IMR-90 (cell line): ENCODE results near the gene RIMBP2. TPM values are rescaled to one million over a fixed set of nuclear protein-coding genes. Genes with fewer than 3 reads are reported as not detected.

Experiments
- ATAC-seq: fragments of 200-7000 bp; cut with Tn5 transposase; 2 replicates; pipeline ENCODE4 v1.9.1; 2020; ENCODE audit warnings: low read depth, mild to moderate bottlenecking, moderate library complexity
- BruUV-seq: library from RNA; stranded (reverse); fragments of 400-500 nt; replicated peaks from 2 replicates; lab custom pipeline; 2021; lab: Mats Ljungman, UMichigan
- CTCF ChIA-PET: fragments of 300-600 bp; formaldehyde crosslinking; extraction: SDS; loops from one replicate; lab custom pipeline; 2021; ENCODE audit warnings: antibody characterized with exemption; lab: Yijun Ruan, JAX
- POLR2A ChIA-PET: fragments of 300-600 bp; sonication (Branson Sonifier 250); formaldehyde crosslinking; loops from one replicate; lab custom pipeline; 2022; ENCODE audit warnings: antibody characterized with exemption; ENCODE audit not compliant: unreplicated experiment; lab: Charles Lee
- DNase-seq: peaks from one replicate; pipeline ENCODE4 v3.0.0; 2013
- H2AFZ ChIP-seq: replicated peaks from 2 replicates; pipeline ENCODE3; 2013; ENCODE audit warnings: low read length, mild to moderate bottlenecking; ENCODE audit not compliant: poor library complexity
- H2AK5ac ChIP-seq: 2 replicates; pipeline ENCODE4 v1.6.1; 2013; ENCODE audit warnings: low read depth, low read length, inconsistent platforms
- H2AK9ac ChIP-seq: replicated peaks from 2 replicates; pipeline ENCODE3; 2013; ENCODE audit warnings: mild to moderate bottlenecking, low read depth, low read length, moderate library complexity; ENCODE audit not compliant: poor library complexity
- H2BK120ac ChIP-seq: 2 replicates; pipeline ENCODE4 v1.6.1; 2013; ENCODE audit warnings: low read depth, low read length, inconsistent platforms
- H2BK15ac ChIP-seq: 3 replicates; pipeline ENCODE4 v1.6.1; 2013; ENCODE audit warnings: low read depth, low read length, inconsistent platforms
- H2BK20ac ChIP-seq: 2 replicates; pipeline ENCODE4 v1.6.1; 2013; ENCODE audit warnings: low read depth, mild to moderate bottlenecking, inconsistent platforms, low read length, moderate library complexity
- H2BK5ac ChIP-seq: 2 replicates; pipeline ENCODE4 v1.6.1; 2013; ENCODE audit warnings: mild to moderate bottlenecking, low read depth, low read length, inconsistent platforms; ENCODE audit not compliant: poor library complexity, severe bottlenecking
- H3K14ac ChIP-seq: replicated peaks from 2 replicates; pipeline ENCODE4 v1.6.1; 2013; ENCODE audit warnings: low read depth, low read length, inconsistent platforms
- H3K18ac ChIP-seq: 2 replicates; pipeline ENCODE4 v1.6.1; 2013; ENCODE audit warnings: low read depth, low read length, control low read depth
- H3K23ac ChIP-seq: 2 replicates; pipeline ENCODE4 v1.6.1; 2013; ENCODE audit warnings: low read depth, low read length, inconsistent platforms
- H3K27ac ChIP-seq: 2 replicates; pipeline ENCODE4 v1.5.1; 2013; ENCODE audit warnings: mild to moderate bottlenecking, control low read depth, low read length; ENCODE audit not compliant: insufficient read depth
- H3K27me3 ChIP-seq: 2 replicates; pipeline ENCODE4 v1.6.1; 2013; ENCODE audit warnings: low read length; ENCODE audit not compliant: control insufficient read depth, insufficient read depth
- H3K36me3 ChIP-seq: 2 replicates; pipeline ENCODE4 v1.6.1; 2013; ENCODE audit warnings: low read length, mixed read lengths; ENCODE audit not compliant: control insufficient read depth, insufficient read depth
- H3K4ac ChIP-seq: 2 replicates; pipeline ENCODE4 v1.6.1; 2013; ENCODE audit warnings: low read depth, low read length, inconsistent platforms
- H3K4me1 ChIP-seq: 2 replicates; pipeline ENCODE4 v1.6.1; 2013; ENCODE audit warnings: low read length, mixed read lengths; ENCODE audit not compliant: control insufficient read depth, insufficient read depth
- H3K4me2 ChIP-seq: 2 replicates; pipeline ENCODE4 v1.6.1; 2013; ENCODE audit warnings: low read depth, mild to moderate bottlenecking, control low read depth, low read length, moderate library complexity
- H3K4me3 ChIP-seq: 2 replicates; pipeline ENCODE4 v1.5.1; 2013; ENCODE audit warnings: low read depth, mild to moderate bottlenecking, control low read depth, low read length, moderate library complexity; ENCODE audit not compliant: insufficient read depth
- H3K56ac ChIP-seq: 2 replicates; pipeline ENCODE4 v1.6.1; 2013; ENCODE audit warnings: low read length, inconsistent platforms; ENCODE audit not compliant: insufficient read depth; ENCODE audit errors: extremely low read depth
- H3K79me1 ChIP-seq, 2 experiments: 2 replicates each; pipeline ENCODE4 v1.6.1; 2013; ENCODE audit warnings: low read length in 2 of 2, inconsistent platforms in 1 of 2, low read depth in 1 of 2
- H3K9ac ChIP-seq: 2 replicates; pipeline ENCODE4 v1.6.1; 2013; ENCODE audit warnings: low read depth, low read length, control low read depth
- H3K9me1 ChIP-seq: 2 replicates; pipeline ENCODE4 v1.6.1; 2013; ENCODE audit warnings: low read length, inconsistent platforms; ENCODE audit not compliant: insufficient read depth
- H3K9me3 ChIP-seq: 2 replicates; pipeline ENCODE4 v1.6.1; 2013; ENCODE audit warnings: low read length; ENCODE audit not compliant: control insufficient read depth, insufficient read depth
- H4K20me1 ChIP-seq: 2 replicates; pipeline ENCODE4 v1.6.1; 2013; ENCODE audit warnings: low read length, inconsistent platforms; ENCODE audit not compliant: insufficient read depth
- H4K5ac ChIP-seq: 2 replicates; pipeline ENCODE4 v1.6.1; 2013; ENCODE audit warnings: mild to moderate bottlenecking, low read depth, low read length, control low read depth
- H4K8ac ChIP-seq, 2 experiments: 2 replicates each; pipeline ENCODE4 v1.6.1; 2013; ENCODE audit warnings: low read depth in 2 of 2, low read length in 2 of 2, control low read depth in 1 of 2, inconsistent platforms in 1 of 2
- H4K91ac ChIP-seq: 2 replicates; pipeline ENCODE4 v1.6.1; 2013; ENCODE audit warnings: low read depth, low read length, inconsistent platforms; ENCODE audit not compliant: insufficient read depth
- BHLHE40 ChIP-seq: fragments of 150-350 bp; IDR thresholded peaks from 2 replicates; pipeline ENCODE4 v1.6.1; 2016; ENCODE audit warnings: mild to moderate bottlenecking, low read depth, low read length
- CEBPB ChIP-seq: IDR thresholded peaks from 2 replicates; pipeline ENCODE4 v1.6.1; 2012; ENCODE audit warnings: low read depth, low read length, improper control_type of control experiment
- CTCF ChIP-seq: conservative IDR thresholded peaks from 2 replicates; pipeline ENCODE4 v1.5.1; 2012; ENCODE audit warnings: mild to moderate bottlenecking, low read depth, low read length, improper control_type of control experiment
- ELK1 ChIP-seq: fragments of 150-350 bp; IDR thresholded peaks from 2 replicates; pipeline ENCODE4 v1.6.1; 2016; ENCODE audit warnings: low read depth, mild to moderate bottlenecking, low read length, moderate library complexity, borderline replicate concordance
- FOS ChIP-seq: fragments of 150-350 bp; IDR thresholded peaks from 2 replicates; pipeline ENCODE4 v1.6.1; 2016; ENCODE audit warnings: low read depth, low read length
- MAZ ChIP-seq: IDR thresholded peaks from 2 replicates; pipeline ENCODE4 v1.6.1; 2012; ENCODE audit warnings: low read depth, mild to moderate bottlenecking, low read length, improper control_type of control experiment, moderate library complexity, borderline replicate concordance
- MXI1 ChIP-seq: IDR thresholded peaks from 2 replicates; pipeline ENCODE4 v1.6.1; 2012; ENCODE audit warnings: low read depth, mild to moderate bottlenecking, low read length, moderate library complexity, borderline replicate concordance
- NFE2L2 ChIP-seq: fragments of 150-350 bp; IDR thresholded peaks from 2 replicates; pipeline ENCODE4 v1.6.1; 2016; ENCODE audit warnings: low read depth, mild to moderate bottlenecking, low read length
- POLR2A ChIP-seq: IDR thresholded peaks from 2 replicates; pipeline ENCODE4 v1.6.1; 2012; ENCODE audit warnings: mild to moderate bottlenecking, low read depth, low read length
- RAD21 ChIP-seq: IDR thresholded peaks from 2 replicates; pipeline ENCODE4 v1.6.1; 2012; ENCODE audit warnings: low read length, improper control_type of control experiment
- RCOR1 ChIP-seq: IDR thresholded peaks from 2 replicates; pipeline ENCODE4 v1.6.1; 2012; ENCODE audit warnings: mild to moderate bottlenecking, low read length, improper control_type of control experiment; ENCODE audit not compliant: insufficient replicate concordance
- RFX5 ChIP-seq: IDR thresholded peaks from 2 replicates; pipeline ENCODE4 v1.8.0; 2012; ENCODE audit warnings: low read depth, mild to moderate bottlenecking, low read length, moderate library complexity
- SMC3 ChIP-seq: fragments of 150-350 bp; IDR thresholded peaks from 2 replicates; pipeline ENCODE4 v1.6.1; 2016; ENCODE audit warnings: low read depth, mild to moderate bottlenecking, antibody characterized with exemption, low read length, moderate library complexity
- USF2 ChIP-seq: fragments of 150-350 bp; IDR thresholded peaks from 2 replicates; pipeline ENCODE4 v1.6.1; 2017; ENCODE audit warnings: mild to moderate bottlenecking, antibody characterized with exemption, low read length, low read depth
- WGBS, 2 experiments: methylation state at CpG; one replicate each; pipeline versions ENCODE4 v1.1.5 to v1.1.7; 2013; ENCODE audit warnings: missing lambda C conversion rate in 2 of 2; ENCODE audit not compliant: insufficient read length in 1 of 2; ENCODE audit errors: extremely low coverage in 2 of 2; 5-methylcytosine and 5-hydroxymethylcytosine counted together
- dilution Hi-C: fragments of 300-500 bp; cut with HindIII; formaldehyde crosslinking; loops from one replicate; pipeline ENCODE4 v1.14.3; 2018; ENCODE audit warnings: low sequenced_read_pairs; ENCODE audit not compliant: unreplicated experiment
- in situ Hi-C: fragments of 300-500 bp; cut with MboI; formaldehyde crosslinking; loops from 3 replicates; pipeline ENCODE4 v1.14.3; 2019; ENCODE audit warnings: low sequenced_read_pairs, inconsistent platforms, mixed read lengths
- intact Hi-C: fragments of 100-400 bp; cut with micrococcal nuclease; formaldehyde crosslinking; loops from 2 replicates; pipeline ENCODE4 v1.10.0; 2022
- polyA plus RNA-seq, 3 experiments: library from polyadenylated mRNA; depleted of rRNA; stranded (reverse); fragments of >200 nt; gene quantifications; 2 replicates each; pipeline ENCODE4 v1.2.3, GENCODE V29; 2012; ENCODE audit warnings: low replicate concordance in 1 of 3
- total RNA-seq: library from RNA; depleted of rRNA; stranded (reverse); fragments of >200 nt; gene quantifications from 2 replicates; pipeline ENCODE4 v1.2.3, GENCODE V29; 2012

Gene RIMBP2
- total and polyA plus RNA-seq, 2 of the 4 experiments (the other 2 are of a cell fraction) = not detected

- Histone ChIP-seq H3K27ac (no peak overlapping the region), H2BK20ac (no peak overlapping the region), H3K27me3 (no peaks in the 10 kb centered on the region), H4K91ac (no peak overlapping the region), H3K9me3 (peaks cover 45% of the 10 kb centered on the region), H2AK9ac (no peak overlapping the region), H3K4me3 (no peak overlapping the region), H3K79me1 (no peaks in the 10 kb centered on the region), H4K20me1 (no peaks in the 10 kb centered on the region), H3K4me1 (no peaks in the 10 kb centered on the region), H3K18ac (no peak overlapping the region), H3K9me1 (no peaks in the 10 kb centered on the region), H4K8ac (no peak overlapping the region), H3K36me3 (no peaks in the 10 kb centered on the region), H2AFZ (no peak overlapping the region), H2BK120ac (no peak overlapping the region), H3K14ac (no peak overlapping the region), H2BK5ac (no peak overlapping the region), H2BK15ac (no peak overlapping the region), H2AK5ac (no peak overlapping the region), H3K9ac (no peak overlapping the region), H3K56ac (no peak overlapping the region), H3K4ac (no peak overlapping the region), H3K4me2 (no peak overlapping the region), H3K23ac (no peak overlapping the region), H4K5ac (no peak overlapping the region)
- ATAC-seq (no peak), DNase-seq (no peak)
- dilution Hi-C loops (no loop called here), intact Hi-C loops (no loop called here), in situ Hi-C loops (no loop called here)
- CTCF ChIA-PET = no interaction called here
- WGBS, 2 experiments = no CpG with 5 or more reads among the region's 5 CpGs
- no TSS peak for BruUV-seq
- TF ChIP-seq ELK1 (no peak), CEBPB (no peak), USF2 (no peak), POLR2A (no peak), RAD21 (no peak), BHLHE40 (no peak), MXI1 (no peak), RFX5 (no peak), CTCF (no peak), FOS (no peak), NFE2L2 (no peak), MAZ (no peak), SMC3 (no peak), RCOR1 (no peak)
- POLR2A ChIA-PET = no interaction called here
Measured at GRCh38 chr12:130509454-130509853, 206.6 kb downstream of the RIMBP2 start.
